ENCODE measurements around the gene HMSD.
A peak's percentile ranks its signal among the peaks of the same experiment; 100 is the strongest.

The HMSD gene

GRCh38 chr18:63953811-63954210 is 4.7 kb downstream of the HMSD start:
- DNase-seq (ENCODE audit: low read depth), result no peak
- H3K4me3 ChIP-seq (replicated peaks; ENCODE audit: low read depth, low read length), result no peak overlapping the region
- TF ChIP-seq CTCF (IDR thresholded peaks at IDR 0.05; ENCODE audit: low read length, missing control alignments), result no peak

DNA sequence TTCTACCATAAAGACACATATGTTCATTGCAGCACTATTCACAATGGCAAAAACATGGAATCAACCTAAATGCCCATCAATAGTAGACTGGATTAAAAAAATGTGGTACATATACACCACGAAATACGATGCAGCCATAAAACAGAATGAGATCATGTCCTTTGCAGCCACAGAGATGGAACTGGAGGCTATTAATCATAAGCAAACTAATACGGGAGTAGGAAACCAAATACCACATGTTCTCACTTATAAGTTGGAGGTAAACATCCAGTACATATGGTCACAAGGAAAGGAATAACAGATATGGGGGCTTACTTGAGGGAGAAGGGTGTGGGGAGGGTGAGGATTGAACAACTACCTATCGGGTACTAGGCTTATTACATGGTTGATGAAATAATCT is 7.7 kb downstream of the HMSD start:
- DNase-seq (ENCODE audit: low read depth), result no peak
- no peak overlapping the region for H3K4me3 ChIP-seq (replicated peaks; ENCODE audit: low read depth, low read length)
- TF ChIP-seq CTCF (IDR thresholded peaks at IDR 0.05; ENCODE audit: low read length, missing control alignments), result no peak

DNA sequence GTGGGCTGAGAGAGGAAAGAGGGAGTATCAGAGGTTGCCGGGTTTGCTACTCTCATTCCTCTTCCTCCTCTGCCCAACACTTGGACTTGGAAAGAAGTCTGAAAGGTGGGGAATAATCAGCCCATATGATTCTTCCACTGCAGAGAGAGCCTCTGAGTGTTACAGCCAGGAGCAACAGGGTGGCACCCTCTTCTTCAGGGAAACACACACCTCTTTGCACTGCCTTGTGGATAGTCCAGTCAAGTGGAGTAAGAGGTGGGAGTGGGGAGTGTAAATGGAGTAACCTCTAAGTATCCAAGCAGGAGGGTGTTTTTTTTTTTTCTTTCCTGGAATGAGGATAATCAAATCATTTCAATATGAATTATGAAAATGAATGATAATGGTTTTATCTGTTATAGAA is 11.8 kb downstream of the HMSD start:
- TF ChIP-seq CTCF (IDR thresholded peaks at IDR 0.05; ENCODE audit: low read length, missing control alignments), result no peak
- no peak for DNase-seq (ENCODE audit: low read depth)
- no peak overlapping the region for H3K4me3 ChIP-seq (replicated peaks; ENCODE audit: low read depth, low read length)

DNA sequence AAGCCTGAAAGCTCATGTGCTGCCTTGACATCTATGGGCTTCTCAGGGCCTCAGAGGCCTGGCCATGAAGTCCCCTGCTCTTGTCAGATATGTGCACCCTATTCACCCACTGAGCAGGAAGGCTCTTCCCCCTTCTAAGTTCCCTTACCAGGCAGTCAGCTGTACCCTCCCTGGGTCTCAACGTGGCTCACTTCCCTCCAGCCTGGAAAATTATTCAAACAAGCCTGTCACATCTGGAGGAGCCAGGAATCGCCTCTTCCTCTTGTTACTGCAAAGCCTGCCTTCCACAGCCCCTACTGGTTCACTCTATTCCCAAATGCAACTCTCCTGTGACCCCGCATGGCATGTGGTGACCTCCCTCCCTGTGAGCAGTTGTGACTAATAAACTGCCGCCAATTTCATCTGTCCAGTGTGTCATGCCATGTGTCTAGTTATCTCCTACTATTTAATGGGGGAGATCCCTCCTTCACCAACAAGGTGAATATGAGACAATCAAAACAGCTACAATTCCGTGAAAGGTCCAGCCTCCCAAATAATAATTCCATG is 12.4 kb downstream of the HMSD start:
- H3K4me3 ChIP-seq (replicated peaks; ENCODE audit: low read depth, low read length), result no peak overlapping the region
- TF ChIP-seq CTCF (IDR thresholded peaks at IDR 0.05; ENCODE audit: low read length, missing control alignments), result no peak

DNA sequence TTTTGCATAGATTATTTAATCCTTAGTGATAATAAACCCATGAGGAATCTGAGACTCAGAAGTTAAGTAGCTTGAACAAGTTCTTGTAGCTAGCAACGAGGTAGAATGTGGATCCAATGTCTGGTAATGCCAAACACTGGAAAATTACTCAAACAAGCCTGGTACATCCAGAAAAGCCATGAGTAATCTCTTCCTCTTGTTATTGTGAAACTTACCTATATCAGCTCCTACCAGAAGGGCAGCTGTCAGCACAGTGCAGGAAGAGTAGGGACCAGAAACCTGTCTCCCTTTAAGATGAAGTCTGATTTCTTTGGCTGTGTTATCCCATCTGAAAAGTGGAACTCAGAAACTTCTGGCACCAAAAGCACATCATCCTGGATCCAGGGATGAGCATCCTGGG is 13.0 kb downstream of the HMSD start:
- no peak for TF ChIP-seq CTCF (IDR thresholded peaks at IDR 0.05; ENCODE audit: low read length, missing control alignments)
- DNase-seq (ENCODE audit: low read depth), result no peak
- H3K4me3 ChIP-seq (replicated peaks; ENCODE audit: low read depth, low read length), result no peak overlapping the region

More for the DNA sequence above, 12.4 kb downstream of the HMSD start:
- no peak for DNase-seq (ENCODE audit: low read depth)

DNA sequence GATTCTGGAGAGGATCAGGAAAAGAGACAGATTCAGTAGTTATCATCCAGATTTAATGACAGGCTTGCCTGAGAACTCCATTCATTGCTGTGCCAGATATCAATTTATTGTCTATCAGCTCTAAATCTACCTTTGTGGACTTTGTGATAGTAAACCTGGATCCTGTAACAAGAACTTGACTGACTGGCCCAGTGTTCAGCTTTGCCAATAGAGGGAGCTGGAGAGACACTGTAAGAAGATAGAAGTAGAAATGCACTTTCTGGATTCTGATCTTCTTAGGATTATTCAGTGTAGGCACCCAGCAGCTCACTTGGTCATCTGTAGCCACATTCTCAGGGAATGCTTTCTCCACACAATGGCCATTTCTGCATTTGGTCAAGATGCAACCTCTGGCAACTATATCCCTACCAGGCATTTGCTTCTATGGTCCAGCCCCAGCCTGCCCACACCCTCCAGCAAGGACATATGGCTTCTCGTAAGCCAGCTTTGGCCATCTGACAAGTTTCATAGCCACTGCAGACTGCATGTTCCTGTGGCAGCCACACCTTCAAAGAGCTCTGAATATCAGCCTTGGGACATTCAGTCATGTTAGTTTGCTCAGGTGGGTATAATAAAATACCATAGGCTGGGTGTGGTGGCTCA is 14.6 kb downstream of the HMSD start:
- TF ChIP-seq CTCF (IDR thresholded peaks at IDR 0.05; ENCODE audit: low read length, missing control alignments), result peak; percentile 100
- peak; percentile 79 for DNase-seq (ENCODE audit: low read depth)
- no peak overlapping the region for H3K4me3 ChIP-seq (replicated peaks; ENCODE audit: low read depth, low read length)

DNA sequence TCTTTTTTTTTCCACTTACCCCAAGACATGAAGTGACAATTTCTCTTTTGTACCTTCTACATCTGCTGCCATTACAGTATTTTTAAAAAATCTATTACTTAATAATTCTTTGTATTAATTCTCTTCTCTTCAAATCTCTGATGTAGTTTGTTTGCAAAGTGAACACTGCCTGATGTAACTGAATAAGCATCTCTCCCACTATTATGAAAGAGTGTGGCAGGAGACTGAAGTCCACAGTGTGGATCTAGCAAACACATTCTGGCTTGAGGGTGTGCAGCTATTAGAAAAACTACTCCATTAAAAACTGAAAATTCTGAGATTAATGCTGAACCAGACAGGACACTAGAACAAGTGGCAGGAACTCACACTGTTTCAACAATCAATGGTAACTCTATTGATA is 15.8 kb downstream of the HMSD start:
- DNase-seq (ENCODE audit: low read depth), result no peak
- TF ChIP-seq CTCF (IDR thresholded peaks at IDR 0.05; ENCODE audit: low read length, missing control alignments), result no peak
- H3K4me3 ChIP-seq (replicated peaks; ENCODE audit: low read depth, low read length), result no peak overlapping the region

Measured in fibroblast of pulmonary artery (primary cell).